Fibroblast of the aortic adventitia (primary cell): Measurements from ENCODE around the gene ZNF132. TPM values are rescaled to one million over a fixed set of nuclear protein-coding genes. Genes with fewer than 3 reads are reported as not detected.
A peak's percentile ranks its signal among the peaks of the same experiment; 100 is the strongest.

Experiments used
- DNase-seq: peaks from one replicate; pipeline ENCODE4 v3.0.0-alpha.2; 2010; ENCODE audit warnings: low read depth
- H3K4me3 ChIP-seq: 2 replicates; pipeline ENCODE4 v1.5.1; 2011; ENCODE audit warnings: low read depth, mild to moderate bottlenecking, control low read depth, low read length, moderate library complexity
- CTCF ChIP-seq: IDR thresholded peaks from 2 replicates; pipeline ENCODE4 v1.5.1; 2011; ENCODE audit warnings: mild to moderate bottlenecking, low read length, control low read depth, inconsistent platforms; ENCODE audit not compliant: insufficient read depth
- small RNA-seq: library from RNA; depleted of rRNA; stranded (forward); fragments of <200 nt; gene quantifications from one replicate; pipeline ENCODE3, GENCODE V24; 2012
- total RNA-seq: library from RNA; depleted of rRNA; stranded (reverse); fragments of >200 nt; gene quantifications from 2 replicates; pipeline ENCODE4 v1.2.3, GENCODE V29; 2012; ENCODE audit warnings: low replicate concordance

Gene ZNF132
- total RNA-seq, 1 donor: 10.8 TPM

GRCh38 chr19:58385891-58386575 lies 53.9 kb downstream of the ZNF132 start:
- no peak for DNase-seq
- no peak for TF ChIP-seq CTCF
- H3K4me3 ChIP-seq: peak overlapping the region; percentile 96

- DNase-seq: no peak
- no peak for TF ChIP-seq CTCF
- peak overlapping the region; percentile 96 for H3K4me3 ChIP-seq
Observed at GRCh38 chr19:58385313-58385890, 54.6 kb downstream of the ZNF132 start.

- no peak for TF ChIP-seq CTCF
- H3K4me3 ChIP-seq: no peak overlapping the region
- DNase-seq: no peak
Observed at GRCh38 chr19:58382997-58383603, 56.9 kb downstream of the ZNF132 start.

Small RNAs within 50 kb of the gene (small RNA-seq; reads per million reads assigned to genes)
- gene MIR4754 (not detected), gene RNU6-1337P (not detected)

Other genes starting within 250 kb of the ZNF132 start
- gene ZNF544, start 211.2 kb downstream of the ZNF132 start, total RNA-seq: 28.2 and 35.6 TPM in 2 replicates
- 5.1 and 7.6 TPM in 2 replicates for gene ZNF8, start 161.2 kb downstream of the ZNF132 start, total RNA-seq
- 33.2 and 41.1 TPM in 2 replicates for gene ERVK3-1, start 134.8 kb downstream of the ZNF132 start, total RNA-seq
- gene ZSCAN22, start 113.2 kb downstream of the ZNF132 start, total RNA-seq: 2.9 and 4.1 TPM in 2 replicates
- 6.8 TPM in 1 of 2 replicates, not detected in the other for gene A1BG, start 86.7 kb downstream of the ZNF132 start, total RNA-seq
- gene ZNF497, start 77.4 kb downstream of the ZNF132 start, total RNA-seq: 0.98 and 1.1 TPM in 2 replicates
- gene ZNF837, start 59.1 kb downstream of the ZNF132 start, total RNA-seq: 2.6 and 3.4 TPM in 2 replicates
- gene RPS5, start 52.9 kb downstream of the ZNF132 start, total RNA-seq: 178 and 1,453 TPM in 2 replicates
- not detected in 2 replicates for gene RNF225, start 44.5 kb downstream of the ZNF132 start, total RNA-seq
- gene ZNF584, start 31.5 kb downstream of the ZNF132 start, total RNA-seq: 14.4 and 17.1 TPM in 2 replicates
- 9.2 and 9.5 TPM in 2 replicates for gene ZNF324B, start 11.5 kb upstream of the ZNF132 start, total RNA-seq
- 9.2 and 18.4 TPM in 2 replicates for gene ZNF324, start 26.9 kb upstream of the ZNF132 start, total RNA-seq
- 6.7 and 7.5 TPM in 2 replicates for gene ZNF446, start 36.2 kb upstream of the ZNF132 start, total RNA-seq
- 5.2 and 5.5 TPM in 2 replicates for gene SLC27A5, start 71.8 kb upstream of the ZNF132 start, total RNA-seq
- 9.2 and 9.9 TPM in 2 replicates for gene ZBTB45, start 79.7 kb upstream of the ZNF132 start, total RNA-seq
- 233 and 474 TPM in 2 replicates for gene TRIM28, start 103.9 kb upstream of the ZNF132 start, total RNA-seq
- 109 and 239 TPM in 2 replicates for gene CHMP2A, start 115.0 kb upstream of the ZNF132 start, total RNA-seq
- gene UBE2M, start 118.5 kb upstream of the ZNF132 start, total RNA-seq: 36.8 and 55.1 TPM in 2 replicates
- 15.5 and 21.1 TPM in 2 replicates for gene MZF1, start 133.2 kb upstream of the ZNF132 start, total RNA-seq